Endothelial cell of umbilical vein (primary cell): ENCODE measurements around the gene KIF19. TPM values are rescaled to one million over a fixed set of nuclear protein-coding genes. Genes with fewer than 3 reads are reported as not detected.

ENCODE experiments used
- BruUV-seq: library from RNA; stranded (reverse); fragments of 400-500 nt; replicated peaks from 2 replicates; lab custom pipeline; 2021; lab: Mats Ljungman, UMichigan
- CTCF ChIA-PET: fragments of 300-600, 350-600 bp; sonication (Branson Sonifier 250); formaldehyde crosslinking; loops from one replicate; lab custom pipeline; 2021; ENCODE audit warnings: antibody characterized with exemption, inconsistent platforms; lab: Charles Lee
- POLR2A ChIA-PET: fragments of 300-600, 350-600 bp; sonication (Branson Sonifier 250); formaldehyde crosslinking; loops from one replicate; lab custom pipeline; 2021; ENCODE audit warnings: antibody characterized with exemption, inconsistent platforms; lab: Charles Lee
- DNase-seq: peaks from one replicate; pipeline ENCODE4 v3.0.0-alpha.2; 2011; ENCODE audit warnings: low read depth, low spot score
- FAIRE-seq: peaks from 2 replicates; lab custom pipeline; 2011; peaks lifted over from hg19 to GRCh38; lab: Jason Lieb, UNC
- H2AFZ ChIP-seq: 2 replicates; pipeline ENCODE4 v1.6.0; 2012; ENCODE audit warnings: low read depth, low read length, control low read depth, inconsistent platforms
- H3K27ac ChIP-seq: 2 replicates; pipeline ENCODE4 v1.5.1; 2011; ENCODE audit warnings: low read depth, mild to moderate bottlenecking, control low read depth, low read length, moderate library complexity; ENCODE audit not compliant: insufficient read depth
- H3K27me3 ChIP-seq, 2 experiments: 2 replicates each; pipeline versions ENCODE4 v1.6.0 to v1.6.1; 2011; ENCODE audit warnings: low read length in 2 of 2, mixed read lengths in 1 of 2; ENCODE audit not compliant: control insufficient read depth in 2 of 2, insufficient read depth in 2 of 2
- H3K36me3 ChIP-seq, 2 experiments: 2 replicates in 1 of 2; 3 replicates in 1 of 2; pipeline ENCODE4 v1.5.1; 2011; ENCODE audit warnings: low read length in 2 of 2, mild to moderate bottlenecking in 1 of 2, moderate library complexity in 1 of 2; ENCODE audit not compliant: control insufficient read depth in 2 of 2, insufficient read depth in 2 of 2; ENCODE audit errors: extremely low read depth in 1 of 2
- H3K4me1 ChIP-seq: 3 replicates; pipeline ENCODE4 v1.5.1; 2011; ENCODE audit warnings: mild to moderate bottlenecking, low read length; ENCODE audit not compliant: control insufficient read depth, insufficient read depth; ENCODE audit errors: extremely low read depth
- H3K4me2 ChIP-seq: 2 replicates; pipeline ENCODE4 v1.6.1; 2011; ENCODE audit warnings: low read length, control low read depth, mixed read lengths; ENCODE audit not compliant: insufficient read depth
- H3K4me3 ChIP-seq, 3 experiments: fragments of 200-600 bp in 1 of 3; sonication (generic), shearing (Covaris generic) in 1 of 3; replicated peaks in 1 of 3; 2 replicates each; pipeline ENCODE4 v1.5.1; 2011 to 2016; ENCODE audit warnings: control low read depth in 3 of 3, low read length in 3 of 3, mild to moderate bottlenecking in 2 of 3, inconsistent platforms in 1 of 3, low read depth in 1 of 3, moderate library complexity in 1 of 3; ENCODE audit not compliant: insufficient read depth in 1 of 3
- H3K79me2 ChIP-seq: 2 replicates; pipeline ENCODE4 v1.6.0; 2012; ENCODE audit warnings: low read length, inconsistent platforms; ENCODE audit not compliant: control insufficient read depth, insufficient read depth
- H3K9ac ChIP-seq: replicated peaks from 2 replicates; pipeline ENCODE3; 2011; ENCODE audit warnings: low read length, control low read depth; ENCODE audit not compliant: insufficient read depth; ENCODE audit errors: extremely low read depth
- H3K9me1 ChIP-seq: replicated peaks from 3 replicates; pipeline ENCODE4 v1.6.0; 2011; ENCODE audit warnings: mild to moderate bottlenecking, low read length; ENCODE audit not compliant: control insufficient read depth, insufficient read depth; ENCODE audit errors: extremely low read depth
- H3K9me3 ChIP-seq: replicated peaks from 2 replicates; pipeline ENCODE4 v1.5.1; 2012; ENCODE audit warnings: low read length, inconsistent platforms; ENCODE audit not compliant: control insufficient read depth, insufficient read depth
- H4K20me1 ChIP-seq: replicated peaks from 2 replicates; pipeline ENCODE3; 2011; ENCODE audit warnings: mild to moderate bottlenecking, low read length; ENCODE audit not compliant: control insufficient read depth, insufficient read depth; ENCODE audit errors: extremely low read depth
- EZH2 ChIP-seq: IDR thresholded peaks from 2 replicates; pipeline ENCODE4 v1.6.1; 2012; ENCODE audit warnings: borderline replicate concordance, low read depth, mild to moderate bottlenecking, moderate library complexity, low read length, inconsistent platforms; ENCODE audit not compliant: severe bottlenecking
- FOS ChIP-seq: IDR thresholded peaks from 2 replicates; pipeline ENCODE4 v1.6.1; 2011; ENCODE audit warnings: mild to moderate bottlenecking, low read length, moderate library complexity, borderline replicate concordance; ENCODE audit not compliant: insufficient read depth
- GATA2 ChIP-seq: IDR thresholded peaks from 2 replicates; pipeline ENCODE4 v1.7.0; 2011; ENCODE audit warnings: low read depth, mild to moderate bottlenecking, moderate library complexity, mixed read lengths, low read length; ENCODE audit not compliant: insufficient read length, insufficient read depth
- JUN ChIP-seq: IDR thresholded peaks from 2 replicates; pipeline ENCODE4 v1.6.1; 2011; ENCODE audit warnings: borderline replicate concordance, low read depth; ENCODE audit not compliant: insufficient read length, insufficient read depth
- MYC ChIP-seq: IDR thresholded peaks from one replicate; pipeline ENCODE4 v1.6.1; 2011; ENCODE audit warnings: mild to moderate bottlenecking, low read depth, low read length
- POLR2A ChIP-seq: IDR thresholded peaks from 2 replicates; pipeline ENCODE4 v1.6.1; 2012; ENCODE audit warnings: low read depth, mild to moderate bottlenecking, control low read depth, low read length
- POLR2AphosphoS5 ChIP-seq: IDR thresholded peaks from 2 replicates; pipeline ENCODE4 v1.6.1; 2012; ENCODE audit warnings: low read depth, mild to moderate bottlenecking, control low read depth, low read length, moderate library complexity; ENCODE audit not compliant: insufficient read depth
- dilution Hi-C: fragments of 300-500 bp; cut with MboI; formaldehyde crosslinking; loops from one replicate; pipeline ENCODE4 v1.15.0; 2019; ENCODE audit warnings: low sequenced_read_pairs; ENCODE audit not compliant: extremely low pct_ligation_motif_present
- intact Hi-C: fragments of 100-400 bp; cut with micrococcal nuclease; formaldehyde crosslinking; loops from one replicate; pipeline ENCODE4 v1.10.0; 2022
- polyA plus RNA-seq, 4 experiments: library from polyadenylated mRNA; depleted of rRNA in 3 of 4; stranded (reverse) in 3 of 4; unstranded in 1 of 4; fragments of >200 nt; gene quantifications; 2 replicates each; pipeline versions ENCODE4 v1.2.1 to v1.2.3, GENCODE V29; 2011 to 2012; ENCODE audit warnings: missing spikeins in 1 of 4
- total RNA-seq: library from RNA; stranded (reverse); gene quantifications from 2 replicates; pipeline ENCODE4 v1.2.3, GENCODE V29; 2021
- TF ChIP-seq, protein P1 (sequence below), 2 donors: IDR thresholded peaks; 1 replicate in 1 of 2; 2 replicates in 1 of 2; pipeline ENCODE4 v1.5.1; 2011; ENCODE audit warnings: low read length in 2 of 2, mild to moderate bottlenecking in 2 of 2, moderate library complexity in 2 of 2, control low read depth in 1 of 2, inconsistent platforms in 1 of 2, low read depth in 1 of 2; ENCODE audit not compliant: insufficient read depth in 1 of 2; ENCODE audit errors: extremely low read depth in 1 of 2
- TF ChIP-seq, protein P2 (sequence below): IDR thresholded peaks from 2 replicates; pipeline ENCODE4 v1.6.1; 2011; ENCODE audit not compliant: insufficient read depth, insufficient read length

Gene KIF19
- total and polyA plus RNA-seq, 2 donors (not counting 3 experiments of a cell fraction or from before 2014, with no cell fraction given), result 0.10 to 0.84 TPM

DNA sequence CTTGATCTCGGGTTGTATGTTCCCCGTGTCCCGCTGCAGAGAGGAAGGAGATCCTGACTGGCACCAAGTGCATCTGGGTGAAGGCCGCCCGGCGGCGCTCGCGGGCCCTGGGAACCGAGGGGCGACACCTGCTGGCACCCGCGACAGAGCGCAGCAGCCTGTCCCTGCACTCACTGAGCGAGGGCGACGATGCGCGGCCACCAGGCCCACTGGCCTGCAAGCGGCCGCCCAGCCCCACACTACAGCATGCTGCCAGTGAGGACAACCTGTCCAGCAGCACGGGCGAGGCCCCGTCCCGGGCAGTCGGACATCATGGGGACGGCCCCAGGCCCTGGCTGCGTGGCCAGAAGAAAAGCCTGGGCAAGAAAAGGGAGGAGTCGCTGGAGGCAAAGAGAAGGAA, 28.1 kb downstream of the KIF19 start:
- no TSS peak for BruUV-seq
- CTCF ChIA-PET, result no interaction called here
- intact Hi-C loops (loop anchor here (1.0 kb wide), 1 partner anchor 53 kb away; no protein-coding TSS in a partner anchor), dilution Hi-C loops (no loop called here)
- Histone ChIP-seq H3K36me3 (no peaks in the 10 kb centered on the region), H3K9me1 (no peaks in the 10 kb centered on the region), H3K27ac (no peak overlapping the region), H4K20me1 (no peaks in the 10 kb centered on the region), H3K4me1 (no peaks in the 10 kb centered on the region), H3K9ac (no peak overlapping the region), H3K79me2 (no peaks in the 10 kb centered on the region), H3K9me3 (no peaks in the 10 kb centered on the region), H3K27me3 (peaks cover 10 to 30% of the 10 kb centered on the region in 2 experiments), H3K4me3 (no peak overlapping the region), H3K4me2 (no peak overlapping the region), H2AFZ (no peak overlapping the region)
- no peak for DNase-seq
- POLR2A ChIA-PET, result no interaction called here
- TF ChIP-seq, protein P1, sequence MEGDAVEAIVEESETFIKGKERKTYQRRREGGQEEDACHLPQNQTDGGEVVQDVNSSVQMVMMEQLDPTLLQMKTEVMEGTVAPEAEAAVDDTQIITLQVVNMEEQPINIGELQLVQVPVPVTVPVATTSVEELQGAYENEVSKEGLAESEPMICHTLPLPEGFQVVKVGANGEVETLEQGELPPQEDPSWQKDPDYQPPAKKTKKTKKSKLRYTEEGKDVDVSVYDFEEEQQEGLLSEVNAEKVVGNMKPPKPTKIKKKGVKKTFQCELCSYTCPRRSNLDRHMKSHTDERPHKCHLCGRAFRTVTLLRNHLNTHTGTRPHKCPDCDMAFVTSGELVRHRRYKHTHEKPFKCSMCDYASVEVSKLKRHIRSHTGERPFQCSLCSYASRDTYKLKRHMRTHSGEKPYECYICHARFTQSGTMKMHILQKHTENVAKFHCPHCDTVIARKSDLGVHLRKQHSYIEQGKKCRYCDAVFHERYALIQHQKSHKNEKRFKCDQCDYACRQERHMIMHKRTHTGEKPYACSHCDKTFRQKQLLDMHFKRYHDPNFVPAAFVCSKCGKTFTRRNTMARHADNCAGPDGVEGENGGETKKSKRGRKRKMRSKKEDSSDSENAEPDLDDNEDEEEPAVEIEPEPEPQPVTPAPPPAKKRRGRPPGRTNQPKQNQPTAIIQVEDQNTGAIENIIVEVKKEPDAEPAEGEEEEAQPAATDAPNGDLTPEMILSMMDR (IDR thresholded peaks at IDR 0.05; ENCODE audit: extremely low read depth in 1 of 2, insufficient read depth in 1 of 2, low read depth in 1 of 2, low read length in 2 of 2), result peak; percentile 62 to 64
- TF ChIP-seq POLR2AphosphoS5, result no peak
- FAIRE-seq, result no peak

DNA sequence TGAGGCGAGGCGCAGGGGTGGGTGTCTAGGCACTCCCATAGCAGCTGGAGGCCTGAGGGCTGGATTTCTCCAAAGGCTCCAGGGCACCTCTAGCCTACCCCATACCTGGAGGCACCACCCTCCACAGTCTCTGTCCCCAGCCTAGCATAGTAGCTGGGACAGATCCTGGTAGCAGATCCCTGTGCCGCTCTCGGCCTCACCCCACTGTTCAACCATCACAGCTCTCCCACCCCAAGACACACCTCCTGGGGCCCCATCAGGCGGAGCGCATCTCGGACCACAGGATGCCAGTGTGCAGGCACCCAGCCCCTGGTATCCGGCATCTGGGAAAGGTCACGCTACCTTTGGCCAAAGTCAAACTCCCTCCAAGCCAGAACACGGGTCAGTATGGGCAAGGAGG, 28.5 kb downstream of the KIF19 start:
- Histone ChIP-seq H3K4me2 (no peak overlapping the region), H3K4me1 (no peaks in the 10 kb centered on the region), H3K9me1 (no peaks in the 10 kb centered on the region), H2AFZ (no peak overlapping the region), H3K27ac (no peak overlapping the region), H3K79me2 (no peaks in the 10 kb centered on the region), H4K20me1 (no peaks in the 10 kb centered on the region), H3K9me3 (no peaks in the 10 kb centered on the region), H3K9ac (no peak overlapping the region), H3K4me3 (no peak overlapping the region), H3K36me3 (no peaks in the 10 kb centered on the region), H3K27me3 (peaks cover 10 to 30% of the 10 kb centered on the region in 2 experiments)
- FAIRE-seq (no peak), DNase-seq (no peak)
- intact Hi-C loops, result loop anchor here (1.0 kb wide), 1 partner anchor 53 kb away; no protein-coding TSS in a partner anchor
- CTCF ChIA-PET, result no interaction called here
- no peak for TF ChIP-seq MYC
- TF ChIP-seq GATA2, result no peak
- no peak for TF ChIP-seq JUN
- no peak for TF ChIP-seq FOS
- TF ChIP-seq POLR2A, result no peak
- TF ChIP-seq, protein P1 (IDR thresholded peaks at IDR 0.05; ENCODE audit: extremely low read depth in 1 of 2, insufficient read depth in 1 of 2, low read depth in 1 of 2, low read length in 2 of 2), result no peak
- TF ChIP-seq EZH2, result no peak
- TF ChIP-seq POLR2AphosphoS5, result no peak
- TF ChIP-seq, protein P2, sequence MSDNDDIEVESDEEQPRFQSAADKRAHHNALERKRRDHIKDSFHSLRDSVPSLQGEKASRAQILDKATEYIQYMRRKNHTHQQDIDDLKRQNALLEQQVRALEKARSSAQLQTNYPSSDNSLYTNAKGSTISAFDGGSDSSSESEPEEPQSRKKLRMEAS, result no peak
- POLR2A ChIA-PET, result no interaction called here
- no TSS peak for BruUV-seq
- dilution Hi-C loops, result no loop called here
